Stimulated activated CD8-positive, alpha-beta memory T cell treated with anti-CD3 and anti-CD28 coated beads, Interleukin-15, amount 100 ng/mL, for 48 hours (primary cell): ENCODE data around the gene DPP10.

ENCODE experiments used
- DNase-seq, 2 donors: peaks; one replicate each; pipeline ENCODE4 v3.0.0-alpha.2; 2020; ENCODE audit warnings: low read depth in 2 of 2

The DPP10 gene

DNA sequence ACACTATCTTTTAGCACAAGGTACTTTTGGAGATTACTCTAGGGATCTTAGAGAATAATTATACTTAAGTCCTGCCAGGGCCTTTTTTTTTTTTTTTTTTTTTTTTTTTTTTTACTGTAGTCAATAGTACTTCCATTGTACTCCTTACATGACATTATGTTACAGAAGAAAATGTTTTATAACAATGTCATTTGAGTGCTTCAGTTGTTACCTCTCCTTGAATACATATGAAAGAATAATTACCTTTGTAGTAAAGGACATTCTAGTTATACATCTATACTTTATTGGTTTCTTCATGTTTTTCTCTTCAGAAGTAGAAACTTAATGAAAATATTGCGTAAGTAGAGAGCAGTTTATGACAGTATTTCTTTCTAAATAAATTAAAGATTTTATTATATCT, 834.9 kb downstream of the DPP10 start:
- no peak for DNase-seq

DNA sequence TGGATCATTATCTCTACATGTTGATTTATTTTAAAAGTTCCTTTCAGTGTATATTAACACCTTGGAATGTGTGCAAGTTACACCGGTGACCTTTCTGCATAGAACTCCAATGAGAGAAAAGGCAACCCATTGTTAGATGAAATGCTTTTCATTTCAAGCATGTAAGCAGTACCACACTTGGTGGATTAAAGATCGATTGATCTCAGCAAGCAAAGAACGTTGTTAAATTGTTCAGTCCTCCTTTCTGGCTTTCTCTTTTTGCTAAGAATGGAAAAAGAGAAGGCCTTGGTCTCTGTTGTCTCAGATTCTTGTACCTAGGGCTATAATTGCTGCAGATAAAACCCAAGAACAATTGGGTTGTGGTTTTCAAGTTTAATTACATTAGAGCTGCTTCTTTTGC, 843.0 kb downstream of the DPP10 start:
- no peak for DNase-seq

DNA sequence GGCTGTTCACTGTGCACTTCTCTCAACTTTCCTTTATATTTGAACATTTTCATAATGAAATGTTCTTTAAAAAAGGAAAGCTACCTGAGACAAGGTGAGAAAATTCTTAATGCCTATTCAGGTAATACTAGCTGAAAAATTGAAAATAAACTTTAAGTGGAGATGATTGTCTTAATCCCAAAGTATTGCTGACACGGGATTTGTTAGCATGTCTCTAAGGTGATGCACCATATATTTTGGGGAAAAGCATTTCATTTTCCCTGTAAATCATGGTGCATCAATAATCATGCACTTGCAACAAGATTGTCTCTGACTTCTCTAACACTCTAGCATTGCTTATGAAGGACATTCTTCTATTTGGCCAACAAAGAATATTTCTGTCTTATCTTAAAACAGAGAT, 848.0 kb downstream of the DPP10 start:
- DNase-seq = no peak

DNA sequence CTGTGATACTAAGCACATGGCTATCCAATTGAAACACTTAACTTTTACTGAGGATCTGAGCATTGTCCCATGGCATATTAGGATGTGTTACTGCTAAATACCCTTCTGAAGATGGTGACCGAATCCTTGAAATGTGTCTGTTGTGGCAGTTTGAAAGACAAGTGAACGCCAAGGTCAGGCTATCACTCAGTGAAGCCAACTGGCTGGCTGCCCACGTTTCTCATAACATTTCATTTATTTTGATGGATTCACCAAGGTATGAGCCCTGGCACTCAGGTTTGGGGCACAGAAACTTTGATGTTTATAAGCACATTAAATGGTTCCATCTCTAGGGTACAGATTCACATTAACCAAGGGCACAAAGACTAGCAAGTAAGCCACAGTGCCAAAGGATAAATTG, 850.3 kb downstream of the DPP10 start:
- no peak for DNase-seq

DNA sequence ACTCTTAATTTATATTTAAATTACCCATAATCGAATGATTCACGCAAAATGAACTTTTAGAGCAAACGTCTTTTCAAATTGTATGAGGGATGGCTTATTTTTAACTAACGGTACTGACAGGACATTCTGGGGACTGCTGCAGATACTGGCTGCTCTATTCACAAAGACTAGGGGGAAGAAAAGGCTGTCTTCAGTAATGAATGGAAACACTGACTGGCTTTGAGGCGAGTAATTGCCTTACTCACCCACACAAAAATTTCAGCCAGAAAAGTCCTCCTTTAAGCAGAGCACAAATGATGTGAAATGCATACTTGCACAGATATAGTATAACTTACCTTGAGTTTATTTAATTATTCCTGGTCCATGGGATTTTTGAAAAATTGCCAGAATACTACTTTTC, 852.6 kb downstream of the DPP10 start:
- DNase-seq = no peak

DNA sequence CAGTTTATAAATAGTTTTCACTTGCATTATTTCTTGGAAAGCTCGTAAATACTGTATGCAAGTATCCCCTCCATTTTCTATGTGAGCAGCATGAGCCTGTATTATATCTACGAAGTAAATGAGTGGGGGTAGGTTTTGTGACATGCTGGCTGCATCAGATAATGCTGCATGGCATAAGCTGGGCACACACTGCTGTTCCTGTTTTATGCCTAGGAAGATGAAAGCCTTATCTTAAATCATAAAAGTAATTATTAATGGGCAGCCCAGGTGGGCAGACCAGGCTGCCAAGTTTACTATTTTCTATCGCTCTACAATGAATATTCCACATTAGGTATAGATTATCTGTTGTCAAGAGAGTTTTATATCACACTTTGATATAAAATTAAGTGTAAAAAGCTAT, 854.6 kb downstream of the DPP10 start:
- no peak for DNase-seq

DNA sequence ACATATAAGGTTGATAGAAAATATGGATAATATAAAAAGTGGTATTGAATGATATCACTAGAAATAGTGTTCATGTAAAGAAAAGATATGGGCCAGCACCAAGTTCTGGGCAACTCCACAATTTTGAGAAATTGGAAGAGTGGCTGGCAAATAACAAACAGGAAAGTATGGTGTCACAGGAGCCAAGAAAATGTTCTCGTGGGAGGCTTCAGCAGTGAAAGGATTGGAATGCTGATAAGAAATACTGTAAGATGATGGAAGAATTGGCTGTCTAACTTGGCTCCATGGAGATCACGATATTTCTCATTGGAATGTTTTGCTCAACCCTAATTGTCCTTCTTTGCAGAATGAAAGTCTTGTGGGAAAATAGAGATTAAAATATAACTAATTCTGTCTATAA, 856.8 kb downstream of the DPP10 start:
- no peak for DNase-seq

DNA sequence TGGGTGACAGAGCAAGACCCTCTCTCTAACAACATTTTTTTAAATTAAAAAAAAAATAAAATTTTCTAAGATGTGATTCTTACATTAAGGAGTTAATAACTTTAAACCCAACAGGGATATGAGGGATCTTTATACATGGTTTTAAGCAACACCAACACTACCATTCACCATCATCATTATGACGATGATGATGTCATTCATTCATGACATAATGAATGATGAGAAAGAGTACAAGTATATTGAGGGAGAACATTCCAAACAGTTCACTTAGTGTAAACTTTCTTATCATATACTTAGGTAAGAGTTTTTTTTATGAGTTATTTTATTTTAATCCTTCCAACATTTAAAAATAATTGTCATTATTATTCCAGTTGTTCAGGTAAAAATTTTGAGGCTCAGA, 863.3 kb downstream of the DPP10 start:
- no peak for DNase-seq

DNA sequence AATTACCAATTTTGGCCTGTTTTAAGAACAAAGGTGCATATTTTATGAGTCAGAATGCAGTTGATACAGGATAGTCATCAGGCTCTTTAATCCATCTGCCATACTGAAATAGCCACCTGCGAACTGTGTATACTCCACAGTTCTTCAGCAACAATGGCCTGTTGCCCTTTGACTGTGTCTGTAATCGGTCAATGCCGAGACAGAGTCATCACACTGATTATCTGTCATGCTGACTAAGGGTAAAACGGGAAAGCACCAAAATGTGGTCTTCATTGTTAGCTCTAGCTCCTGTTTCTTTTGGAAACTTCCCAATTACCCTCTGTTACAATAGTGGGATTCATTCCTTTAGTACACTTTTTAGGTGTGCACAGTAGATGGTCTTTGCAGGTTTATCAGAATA, 871.7 kb downstream of the DPP10 start:
- no peak for DNase-seq

DNA sequence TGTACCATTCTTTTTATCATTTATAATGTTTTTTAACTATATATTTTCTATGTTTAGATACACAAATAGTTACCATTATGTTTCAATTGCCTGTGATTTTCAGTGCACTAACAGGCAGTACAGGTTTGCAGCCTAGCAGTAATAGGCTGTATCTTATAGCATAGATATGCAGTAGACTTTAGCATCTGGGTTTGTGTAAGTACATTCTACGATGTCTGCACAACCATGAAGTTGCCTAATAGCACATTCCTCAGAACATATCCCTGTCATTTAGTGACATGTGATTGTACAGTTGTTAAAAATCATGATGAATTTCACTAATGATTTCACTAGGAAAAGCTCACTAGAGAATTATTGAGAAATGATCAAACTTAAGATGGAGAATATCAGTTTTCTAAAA, 884.6 kb downstream of the DPP10 start:
- no peak for DNase-seq

DNA sequence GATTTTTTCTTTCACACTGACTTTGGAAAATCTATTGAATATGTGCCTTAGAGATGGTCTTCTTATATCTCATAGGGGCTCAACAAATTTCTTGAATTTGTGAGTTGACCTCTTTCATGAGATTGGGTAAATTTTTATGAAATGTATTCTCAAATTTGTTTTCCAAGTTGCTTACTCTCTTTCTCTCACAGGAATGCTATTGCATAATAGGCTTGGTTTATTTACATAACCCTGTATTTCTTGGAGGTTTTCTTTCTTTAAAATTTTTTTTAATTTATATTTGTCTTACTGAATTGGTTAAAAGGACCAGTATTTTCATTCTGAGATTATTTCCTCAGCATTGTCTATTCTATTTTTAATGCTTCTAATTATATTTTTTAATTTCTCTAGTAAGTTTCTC, 917.1 kb downstream of the DPP10 start:
- DNase-seq = no peak

DNA sequence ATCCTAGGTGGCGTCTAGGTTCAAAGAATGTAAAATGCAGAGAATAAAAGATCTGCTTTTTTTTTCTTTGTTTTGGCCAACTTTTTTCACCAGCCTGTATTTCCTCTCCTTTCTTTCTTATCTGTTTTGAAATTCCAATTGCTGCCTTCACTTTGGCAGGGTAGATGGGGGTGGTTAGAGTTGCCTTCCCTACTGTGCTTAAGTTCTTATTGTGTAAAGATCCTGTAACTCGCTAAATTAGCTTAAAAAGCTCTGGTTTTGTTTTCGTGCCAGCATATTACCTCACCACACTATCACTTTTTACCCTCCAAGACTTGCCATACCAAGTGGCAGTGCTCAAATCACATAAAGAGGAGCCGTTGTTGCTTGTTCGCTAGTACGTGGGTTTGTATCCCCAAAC, 921.7 kb downstream of the DPP10 start:
- no peak for DNase-seq

DNA sequence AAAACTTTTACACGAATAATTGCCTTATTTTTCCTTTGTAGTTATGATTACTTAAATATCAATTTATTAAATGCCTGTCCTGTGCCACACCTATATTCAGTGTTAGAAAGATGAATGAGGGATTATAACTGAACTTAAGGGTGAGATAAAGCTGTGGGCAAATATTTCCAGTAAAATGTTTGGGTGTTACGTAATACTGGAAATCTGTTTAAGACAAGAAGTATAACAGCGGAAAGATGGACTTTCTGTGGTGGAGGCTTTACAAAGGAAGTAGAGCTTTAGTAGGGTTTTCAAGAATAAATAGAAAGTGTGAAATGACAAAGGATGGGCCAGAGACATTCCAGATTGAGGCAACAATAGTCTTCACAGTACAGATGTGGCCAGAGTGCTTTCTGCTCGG, 927.0 kb downstream of the DPP10 start:
- DNase-seq = no peak

DNA sequence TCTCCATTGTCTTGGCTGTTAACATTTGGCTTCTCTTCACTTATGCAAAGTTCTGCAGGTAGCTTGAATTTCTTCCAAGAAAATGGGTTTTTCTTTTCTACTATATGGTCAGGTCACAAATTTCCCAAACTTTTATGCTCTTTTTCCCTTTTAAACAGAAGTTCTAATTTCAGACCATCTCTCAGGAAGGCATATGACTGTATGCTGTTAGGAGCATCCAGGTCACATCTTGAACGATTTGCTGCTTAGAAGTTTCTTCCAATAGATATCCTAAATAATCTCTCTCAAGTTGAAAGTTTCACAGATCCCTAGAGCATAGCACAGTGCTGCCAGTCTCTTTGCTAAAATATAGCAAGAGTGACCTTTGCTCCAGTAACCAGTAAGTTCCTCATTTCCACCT, 932.5 kb downstream of the DPP10 start:
- no peak for DNase-seq

DNA sequence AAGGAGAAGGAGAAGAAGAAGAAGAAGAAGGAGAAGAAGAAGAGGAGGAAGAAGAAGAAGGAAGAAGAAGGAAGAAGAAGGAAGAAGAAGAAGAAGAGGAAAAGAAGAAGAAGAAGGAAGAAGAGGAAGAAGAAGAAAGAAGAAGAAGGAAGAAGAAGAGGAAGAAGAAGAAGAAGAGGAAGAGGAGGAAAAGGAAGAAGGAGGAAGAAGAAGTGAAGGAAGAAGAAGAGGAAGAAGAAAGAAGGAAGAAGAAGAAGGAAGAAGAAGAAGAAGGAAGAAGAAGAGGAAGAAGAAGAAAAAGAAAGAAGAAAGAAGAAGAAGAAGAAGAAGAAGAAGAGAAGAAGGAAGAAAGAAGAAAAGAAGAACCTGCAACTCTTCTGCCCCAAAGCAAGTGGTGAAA, 942.0 kb downstream of the DPP10 start:
- DNase-seq = no peak

DNA sequence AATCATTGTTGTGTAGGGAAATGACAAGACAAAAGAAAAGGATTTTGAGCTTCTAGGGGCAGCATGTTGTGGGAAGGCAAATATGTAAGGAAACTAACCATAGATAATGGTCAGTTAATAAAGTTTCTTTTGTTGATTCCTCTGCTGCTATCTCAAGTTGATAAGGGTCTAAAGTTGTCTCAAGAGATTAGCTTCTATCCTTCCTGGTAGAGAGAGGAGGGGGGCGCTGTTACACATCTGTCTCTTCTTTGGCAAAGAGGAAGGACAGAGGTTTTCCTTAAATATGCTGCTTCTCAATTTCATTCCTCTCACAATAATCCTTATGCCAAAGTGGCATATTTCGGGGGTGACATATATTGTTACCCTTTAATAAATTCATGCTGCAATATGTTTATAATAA, 944.0 kb downstream of the DPP10 start:
- DNase-seq = no peak

DNA sequence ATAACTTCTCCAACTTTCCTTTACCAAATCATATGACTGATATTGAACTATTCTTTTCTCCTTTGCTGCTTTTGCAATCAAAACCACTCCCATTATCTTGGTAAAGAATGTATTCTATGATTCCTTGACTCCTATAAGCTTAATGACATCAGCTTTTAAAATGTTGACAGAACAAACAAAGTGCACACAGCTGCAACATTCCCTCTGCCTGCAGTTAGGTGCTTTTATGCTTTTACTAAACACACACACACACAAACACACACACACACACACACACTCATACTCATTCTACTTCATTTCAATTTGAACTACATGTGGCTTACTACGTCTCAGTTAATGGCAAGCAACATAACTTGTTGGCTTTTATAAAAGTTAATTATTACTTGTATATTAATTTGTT, 946.6 kb downstream of the DPP10 start:
- no peak for DNase-seq

DNA sequence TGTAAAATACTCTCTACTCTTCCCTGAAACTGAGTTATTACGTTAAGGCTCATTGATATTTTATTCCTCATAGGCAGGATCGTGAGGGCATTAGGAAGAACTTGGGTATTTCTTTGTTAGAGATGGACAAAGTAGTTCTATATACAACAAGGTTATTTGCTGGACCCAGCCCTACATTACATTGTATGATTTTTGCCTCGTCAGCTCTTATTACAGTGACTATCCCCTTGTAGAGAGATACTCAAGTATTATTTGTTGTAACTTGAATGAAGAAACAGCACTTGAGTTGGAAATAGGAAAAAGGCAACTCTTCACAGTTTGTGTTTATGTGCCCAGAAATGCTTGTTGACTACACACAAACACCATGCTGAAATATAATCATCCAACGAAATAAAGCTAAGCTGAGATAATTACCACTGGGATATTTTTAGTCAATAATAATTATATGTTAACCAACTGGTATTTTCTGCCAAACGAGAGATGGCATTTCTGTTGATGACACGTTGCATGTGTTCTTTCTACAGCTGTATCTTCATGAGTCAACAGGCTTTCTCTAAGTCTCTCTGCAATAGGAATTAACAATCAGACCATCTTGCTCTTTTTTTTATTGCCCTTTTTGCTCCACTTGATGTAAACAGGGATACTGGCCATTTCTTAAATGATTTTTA, 947.6 kb downstream of the DPP10 start:
- no peak for DNase-seq

DNA sequence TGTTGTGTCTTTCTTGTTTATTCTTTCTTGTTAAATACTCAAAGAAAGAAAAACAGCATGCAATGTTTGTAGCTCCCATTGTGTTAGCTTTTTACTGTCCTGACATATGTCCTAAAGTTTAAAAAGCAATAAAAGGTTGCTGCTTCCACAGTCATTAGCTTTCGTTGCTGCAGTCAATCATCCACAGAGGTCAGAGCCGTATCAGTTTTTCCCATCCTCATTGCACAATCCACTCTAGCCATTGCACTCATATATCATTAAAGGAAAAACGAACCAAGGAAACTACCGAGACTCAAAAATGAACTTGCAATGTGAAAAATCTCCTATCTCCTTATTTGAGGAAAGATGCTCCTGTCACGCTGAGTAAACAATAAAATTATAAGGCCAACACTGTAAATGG, 954.1 kb downstream of the DPP10 start:
- DNase-seq = no peak

DNA sequence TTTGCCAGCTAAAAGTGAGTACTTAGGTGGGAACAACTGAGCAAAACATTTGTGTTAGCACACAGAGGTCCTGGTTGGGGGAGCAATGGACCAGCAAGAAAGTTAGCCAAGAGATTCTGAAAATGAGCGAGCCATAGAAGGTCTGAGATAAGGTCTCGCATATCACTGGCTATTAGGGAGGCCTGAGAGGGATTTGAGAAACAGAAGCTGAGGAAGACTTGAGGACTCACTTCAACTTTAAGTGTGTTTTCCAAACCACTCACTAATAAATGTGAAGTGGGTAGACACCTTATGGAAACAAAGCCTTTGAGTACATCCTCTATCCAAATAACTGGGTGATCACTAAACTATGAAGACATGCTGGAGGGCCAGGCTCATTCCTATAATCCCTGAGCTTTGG, 958.5 kb downstream of the DPP10 start:
- no peak for DNase-seq

DNA sequence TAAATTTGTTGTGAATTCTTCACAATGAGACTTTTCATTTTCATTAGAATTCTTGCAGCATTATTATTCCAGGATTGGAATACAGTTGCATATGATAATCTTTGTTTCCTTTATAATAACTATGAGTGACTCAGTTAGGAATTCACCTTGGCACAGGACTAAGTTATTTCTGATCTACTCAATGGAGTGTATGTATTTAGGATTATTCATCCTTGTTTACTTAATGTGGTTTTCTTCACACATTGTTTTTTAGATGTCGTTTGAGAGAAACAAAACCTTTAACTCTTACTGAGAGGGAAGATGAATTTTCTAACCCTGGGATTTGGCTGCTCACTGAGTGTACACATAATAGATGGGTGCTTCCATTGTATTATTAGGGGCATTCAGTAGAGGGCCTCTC, 970.1 kb downstream of the DPP10 start:
- DNase-seq = no peak

DNA sequence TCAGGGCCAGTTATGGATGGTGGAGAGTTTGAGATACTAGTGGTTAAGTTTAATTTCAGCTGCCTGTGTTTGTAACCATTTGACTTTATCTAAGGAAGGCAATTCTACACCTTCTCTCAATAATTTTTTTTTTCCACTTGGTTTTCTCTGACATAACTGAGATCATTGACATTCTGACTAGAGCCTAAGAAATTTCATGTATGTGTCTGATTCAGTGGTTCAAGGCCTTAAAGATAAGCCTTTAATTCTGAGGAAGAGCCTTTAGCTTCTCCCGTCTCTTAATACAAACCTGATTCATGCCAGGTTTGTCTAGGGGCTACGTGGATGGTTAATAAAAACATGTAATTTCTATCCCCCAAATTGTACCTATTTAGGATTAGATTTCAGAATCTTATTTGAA, 971.4 kb downstream of the DPP10 start:
- no peak for DNase-seq

DNA sequence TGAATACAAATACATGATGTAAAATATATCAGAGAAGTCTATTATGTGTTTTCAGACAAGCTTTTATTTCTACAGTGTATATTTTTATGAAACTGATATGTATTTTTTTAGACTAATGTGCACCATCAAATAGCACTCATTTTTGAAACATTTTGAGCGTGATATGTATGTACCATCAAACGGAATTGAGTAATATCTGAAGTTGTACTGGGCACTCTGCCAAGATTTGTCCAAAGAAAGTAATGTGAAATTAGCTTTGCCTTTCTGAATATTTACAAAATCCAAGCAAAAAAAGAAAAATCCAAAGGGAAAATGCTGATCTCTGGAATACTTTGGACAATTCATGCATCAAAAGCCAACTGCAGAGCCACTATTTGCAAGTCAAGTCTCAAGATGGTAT, 972.0 kb downstream of the DPP10 start:
- DNase-seq = no peak

DNA sequence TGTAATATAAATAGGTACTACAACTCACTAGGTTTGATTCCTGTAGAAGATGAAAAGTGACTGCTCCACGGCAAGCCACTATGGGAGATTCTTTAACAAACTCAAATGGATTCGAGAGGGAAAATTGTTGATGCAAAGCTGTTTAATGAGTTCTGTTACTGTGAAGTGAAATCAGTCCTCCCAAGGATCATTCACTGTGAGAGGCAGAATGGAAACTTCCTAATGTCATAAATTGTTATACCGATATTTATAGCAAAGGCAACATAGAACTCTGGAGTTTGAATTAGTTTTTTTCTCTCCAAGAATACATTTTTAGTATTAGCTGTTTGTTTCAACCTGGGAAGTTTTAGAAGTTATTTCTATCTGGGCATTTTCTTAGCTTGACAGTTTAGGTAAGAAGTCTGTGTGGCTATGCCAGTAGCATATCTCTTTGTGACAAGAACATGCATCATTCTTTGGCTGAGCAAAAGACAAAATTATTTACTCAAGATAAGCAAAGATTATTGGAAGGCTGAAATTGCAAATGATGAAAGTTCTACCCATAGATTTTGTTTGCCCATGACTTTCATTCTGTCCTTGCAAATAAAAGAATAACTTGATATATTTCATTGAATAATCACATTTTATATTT, 979.7 kb downstream of the DPP10 start:
- DNase-seq = no peak
